Peyer's patch (tissue), 4 donors: ENCODE data around the gene RBM11. TPM values are rescaled to one million over a fixed set of nuclear protein-coding genes. Genes with fewer than 3 reads are reported as not detected.
A peak's percentile ranks its signal among the peaks of the same experiment; 100 is the strongest.

Experiments
- DNase-seq, 3 donors: peaks; one replicate each; pipeline ENCODE4 v3.0.0-alpha.2; 2017 to 2019
- H3K27ac ChIP-seq, 4 donors: fragments of 200-600 bp; sonication (generic); one replicate each; pipeline ENCODE4 v1.5.1; 2016 to 2019
- H3K27me3 ChIP-seq, 2 donors: fragments of 200-600 bp; sonication (generic); one replicate each; pipeline ENCODE4 v1.5.1; 2019
- H3K36me3 ChIP-seq, 3 donors: fragments of 200-600 bp; sonication (generic); one replicate each; pipeline ENCODE4 v1.5.1; 2016 to 2019
- H3K4me1 ChIP-seq, 4 donors: fragments of 200-600 bp; sonication (generic); one replicate each; pipeline ENCODE4 v1.5.1; 2016 to 2019
- H3K4me3 ChIP-seq, 4 donors: fragments of 200-600 bp; sonication (generic); 1 replicate in 3 of 4; 2 replicates in 1 of 4; pipeline ENCODE4 v1.5.1; 2016 to 2019; ENCODE audit warnings: mild to moderate bottlenecking in 1 of 4
- H3K9me3 ChIP-seq, 4 donors: fragments of 200-600 bp; sonication (generic); one replicate each; pipeline ENCODE4 v1.5.1; 2016 to 2019; ENCODE audit warnings: mild to moderate bottlenecking in 1 of 4
- POLR2A ChIP-seq, 2 donors: fragments of 450-650 bp; IDR thresholded peaks; one replicate each; pipeline ENCODE4 v1.5.1; 2017; ENCODE audit warnings: antibody characterized with exemption in 2 of 2, mild to moderate bottlenecking in 2 of 2, moderate library complexity in 2 of 2
- total RNA-seq, 4 donors: library from RNA; depleted of rRNA; stranded (reverse); fragments of >200 nt; gene quantifications; one replicate each; pipeline ENCODE4 v1.1.0, GENCODE V29; 2016
- TF ChIP-seq, protein P1 (sequence below), 6 experiments: fragments of 450-650 bp in 4 of 6; fragments of 200-600 bp in 2 of 6; sonication (generic) in 1 of 6; IDR thresholded peaks; one replicate each; pipeline ENCODE4 v1.5.1; 2017 to 2019; ENCODE audit warnings: antibody characterized with exemption in 6 of 6, mild to moderate bottlenecking in 3 of 6, moderate library complexity in 1 of 6

RBM11 gene
- total RNA-seq, 4 donors from 2014 or later: 3.1 TPM; not detected in 3

DNA sequence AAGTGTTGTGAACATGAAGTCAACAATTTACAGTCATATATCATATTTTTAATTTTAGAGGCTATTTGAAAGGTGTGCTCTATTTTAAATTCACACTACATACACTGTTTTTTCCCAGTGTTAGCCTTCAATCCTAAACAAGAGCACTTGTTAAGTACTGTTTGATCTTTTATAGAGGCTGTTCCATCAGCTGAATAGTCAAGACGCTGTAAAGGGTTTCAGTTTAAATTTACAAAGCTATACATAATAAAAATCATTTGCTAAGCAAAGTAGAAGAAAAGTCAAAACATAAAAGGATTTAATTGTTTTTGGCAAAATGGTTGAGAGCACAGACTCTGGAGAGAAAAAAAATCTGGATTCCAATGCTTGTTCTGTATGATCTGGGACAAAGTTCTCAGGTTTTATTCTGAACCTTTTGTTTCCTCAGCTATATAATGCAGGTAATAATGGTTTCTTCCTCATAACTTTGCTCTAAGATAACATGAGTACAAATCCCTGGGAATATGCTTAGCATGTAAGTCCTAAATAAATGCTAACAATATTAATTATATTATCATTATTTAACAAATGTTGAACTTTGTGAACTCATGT, 44.3 kb downstream of the RBM11 start:
- Histone ChIP-seq H3K4me3 (peak overlapping the region in 2 of 4 donors; percentile 21 to 34), H3K36me3 (no peaks in the 10 kb centered on the region), H3K9me3 (no peaks in the 10 kb centered on the region), H3K27me3 (no peaks in the 10 kb centered on the region), H3K4me1 (peaks cover 0 to 9% (median 0%) of the 10 kb centered on the region in 4 donors), H3K27ac (peak overlapping the region in 2 of 4 donors; percentile 26 to 80)
- no peak for DNase-seq
- TF ChIP-seq, protein P1, sequence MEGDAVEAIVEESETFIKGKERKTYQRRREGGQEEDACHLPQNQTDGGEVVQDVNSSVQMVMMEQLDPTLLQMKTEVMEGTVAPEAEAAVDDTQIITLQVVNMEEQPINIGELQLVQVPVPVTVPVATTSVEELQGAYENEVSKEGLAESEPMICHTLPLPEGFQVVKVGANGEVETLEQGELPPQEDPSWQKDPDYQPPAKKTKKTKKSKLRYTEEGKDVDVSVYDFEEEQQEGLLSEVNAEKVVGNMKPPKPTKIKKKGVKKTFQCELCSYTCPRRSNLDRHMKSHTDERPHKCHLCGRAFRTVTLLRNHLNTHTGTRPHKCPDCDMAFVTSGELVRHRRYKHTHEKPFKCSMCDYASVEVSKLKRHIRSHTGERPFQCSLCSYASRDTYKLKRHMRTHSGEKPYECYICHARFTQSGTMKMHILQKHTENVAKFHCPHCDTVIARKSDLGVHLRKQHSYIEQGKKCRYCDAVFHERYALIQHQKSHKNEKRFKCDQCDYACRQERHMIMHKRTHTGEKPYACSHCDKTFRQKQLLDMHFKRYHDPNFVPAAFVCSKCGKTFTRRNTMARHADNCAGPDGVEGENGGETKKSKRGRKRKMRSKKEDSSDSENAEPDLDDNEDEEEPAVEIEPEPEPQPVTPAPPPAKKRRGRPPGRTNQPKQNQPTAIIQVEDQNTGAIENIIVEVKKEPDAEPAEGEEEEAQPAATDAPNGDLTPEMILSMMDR (IDR thresholded peaks at IDR 0.05): no peak
- no peak for TF ChIP-seq POLR2A (IDR thresholded peaks at IDR 0.05)

DNA sequence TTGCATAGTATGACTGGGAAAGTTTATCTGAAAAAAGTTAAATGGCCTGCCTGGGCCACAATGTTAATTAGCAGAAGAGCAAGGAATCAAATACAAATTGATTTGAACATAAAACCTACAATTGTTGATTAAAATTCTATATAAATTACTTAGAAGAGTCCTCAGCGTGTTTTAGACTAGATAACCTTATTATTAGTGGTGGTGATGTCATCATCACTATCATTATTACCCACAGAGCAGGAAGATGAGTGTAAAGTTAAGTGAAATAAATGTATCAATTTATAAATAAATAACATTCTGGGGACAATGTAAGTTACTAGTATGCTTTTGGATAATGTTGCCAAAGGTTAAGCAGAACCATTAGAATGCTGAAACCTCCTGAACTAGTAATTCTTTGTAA, 46.1 kb downstream of the RBM11 start:
- DNase-seq: no peak
- H3K27ac ChIP-seq: no peak overlapping the region
- no peaks in the 10 kb centered on the region for H3K27me3 ChIP-seq
- no peak overlapping the region for H3K4me3 ChIP-seq
- H3K36me3 ChIP-seq: no peaks in the 10 kb centered on the region
- TF ChIP-seq POLR2A (IDR thresholded peaks at IDR 0.05): no peak
- TF ChIP-seq, protein P1 (IDR thresholded peaks at IDR 0.05): no peak
- H3K4me1 ChIP-seq: peaks cover 0 to 9% (median 0%) of the 10 kb centered on the region in 4 donors
- no peaks in the 10 kb centered on the region for H3K9me3 ChIP-seq

DNA sequence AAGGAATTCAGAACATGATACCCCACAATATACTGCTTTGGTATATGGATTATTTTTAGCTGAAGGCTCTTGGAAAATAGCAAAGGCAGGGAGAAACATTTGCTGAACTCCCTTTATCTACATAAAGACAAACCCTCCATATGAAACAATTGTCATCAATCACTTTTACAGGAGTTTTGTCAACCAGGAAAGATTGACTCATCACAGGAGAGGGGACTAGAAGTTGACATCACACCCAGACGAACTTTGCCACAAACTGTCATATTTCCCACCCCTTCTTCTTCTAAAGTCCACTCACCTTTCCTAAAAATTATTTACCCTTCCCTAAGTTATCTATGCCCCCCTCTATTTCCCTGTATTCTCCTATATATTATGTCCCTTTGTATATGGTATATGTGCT, 47.9 kb downstream of the RBM11 start:
- Histone ChIP-seq H3K27me3 (no peaks in the 10 kb centered on the region), H3K4me1 (peaks cover 0 to 13% (median 2%) of the 10 kb centered on the region in 4 donors), H3K27ac (no peak overlapping the region), H3K4me3 (no peak overlapping the region), H3K36me3 (no peaks in the 10 kb centered on the region), H3K9me3 (no peaks in the 10 kb centered on the region)
- no peak for TF ChIP-seq POLR2A (IDR thresholded peaks at IDR 0.05)
- TF ChIP-seq, protein P1 (IDR thresholded peaks at IDR 0.05): no peak
- no peak for DNase-seq

DNA sequence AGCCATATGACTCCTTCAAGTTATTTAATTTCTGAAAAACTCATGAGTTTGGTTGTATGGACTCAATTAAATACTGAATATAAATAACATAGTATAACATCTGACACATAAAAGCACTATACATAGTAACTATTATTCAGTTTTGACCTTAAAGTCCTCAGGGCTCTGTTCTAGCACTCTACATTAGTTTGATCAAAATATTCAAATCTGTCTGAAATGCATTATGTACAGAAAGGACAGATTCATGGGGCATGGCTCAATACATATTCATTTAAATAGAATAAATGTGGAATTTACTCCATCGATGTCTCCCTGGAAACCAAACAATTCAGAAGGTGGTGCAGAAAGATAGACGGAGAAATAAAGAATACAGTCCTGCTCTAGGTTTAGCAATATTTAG, 49.1 kb downstream of the RBM11 start:
- H3K4me3 ChIP-seq: no peak overlapping the region
- H3K36me3 ChIP-seq: no peaks in the 10 kb centered on the region
- H3K4me1 ChIP-seq: peaks cover 0 to 9% (median 2%) of the 10 kb centered on the region in 4 donors
- DNase-seq: no peak
- no peaks in the 10 kb centered on the region for H3K27me3 ChIP-seq
- H3K27ac ChIP-seq: no peak overlapping the region
- TF ChIP-seq, protein P1 (IDR thresholded peaks at IDR 0.05): no peak
- no peak for TF ChIP-seq POLR2A (IDR thresholded peaks at IDR 0.05)
- no peaks in the 10 kb centered on the region for H3K9me3 ChIP-seq

DNA sequence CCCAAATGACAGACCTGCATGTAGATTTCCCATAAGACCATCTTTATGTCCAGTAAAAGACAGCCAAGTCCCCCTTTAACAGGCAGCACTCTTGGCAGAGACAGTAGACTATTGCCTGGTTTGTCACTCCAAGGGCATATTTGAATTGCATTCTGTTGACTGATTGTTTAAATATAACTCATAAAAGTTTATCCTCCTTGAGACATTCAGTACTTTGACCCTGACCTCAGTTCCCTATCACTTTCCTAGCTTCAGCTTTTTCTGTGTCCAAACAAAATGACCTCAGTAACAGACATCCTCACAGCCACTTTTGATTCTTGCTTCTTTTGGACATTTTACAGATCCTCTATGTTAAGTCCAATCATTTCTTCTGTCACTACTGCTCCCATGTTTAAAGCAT, 51.1 kb downstream of the RBM11 start:
- Histone ChIP-seq H3K4me1 (peaks cover 0 to 12% (median 2%) of the 10 kb centered on the region in 4 donors), H3K27ac (peak overlapping the region in 3 of 4 donors; percentile 38 to 80 (median 74)), H3K36me3 (no peaks in the 10 kb centered on the region), H3K9me3 (no peaks in the 10 kb centered on the region), H3K27me3 (no peaks in the 10 kb centered on the region), H3K4me3 (no peak overlapping the region)
- no peak for TF ChIP-seq POLR2A (IDR thresholded peaks at IDR 0.05)
- TF ChIP-seq, protein P1 (IDR thresholded peaks at IDR 0.05): no peak
- no peak for DNase-seq
